OCI-LY7 (cell line): Measurements from ENCODE around the gene SDHAF2.

ENCODE experiments used
- EZH2phosphoT487 ChIP-seq: fragments of 200-600 bp; sonication (generic); IDR thresholded peaks from 2 replicates; pipeline ENCODE4 v1.6.1; 2018; ENCODE audit warnings: low read depth, borderline replicate concordance, mild to moderate bottlenecking, mixed run types, antibody characterized with exemption, low read length, moderate library complexity, mixed read lengths
- TF ChIP-seq, protein P1 (sequence below): fragments of 200-600 bp; sonication (generic); conservative IDR thresholded peaks from 2 replicates; pipeline ENCODE4 v1.5.1; 2014; ENCODE audit warnings: mild to moderate bottlenecking, antibody characterized with exemption, low read length, moderate library complexity, mixed read lengths

GRCh38 chr11:61474013-61474643 lies 44.2 kb downstream of the SDHAF2 start:
- TF ChIP-seq, protein P1, sequence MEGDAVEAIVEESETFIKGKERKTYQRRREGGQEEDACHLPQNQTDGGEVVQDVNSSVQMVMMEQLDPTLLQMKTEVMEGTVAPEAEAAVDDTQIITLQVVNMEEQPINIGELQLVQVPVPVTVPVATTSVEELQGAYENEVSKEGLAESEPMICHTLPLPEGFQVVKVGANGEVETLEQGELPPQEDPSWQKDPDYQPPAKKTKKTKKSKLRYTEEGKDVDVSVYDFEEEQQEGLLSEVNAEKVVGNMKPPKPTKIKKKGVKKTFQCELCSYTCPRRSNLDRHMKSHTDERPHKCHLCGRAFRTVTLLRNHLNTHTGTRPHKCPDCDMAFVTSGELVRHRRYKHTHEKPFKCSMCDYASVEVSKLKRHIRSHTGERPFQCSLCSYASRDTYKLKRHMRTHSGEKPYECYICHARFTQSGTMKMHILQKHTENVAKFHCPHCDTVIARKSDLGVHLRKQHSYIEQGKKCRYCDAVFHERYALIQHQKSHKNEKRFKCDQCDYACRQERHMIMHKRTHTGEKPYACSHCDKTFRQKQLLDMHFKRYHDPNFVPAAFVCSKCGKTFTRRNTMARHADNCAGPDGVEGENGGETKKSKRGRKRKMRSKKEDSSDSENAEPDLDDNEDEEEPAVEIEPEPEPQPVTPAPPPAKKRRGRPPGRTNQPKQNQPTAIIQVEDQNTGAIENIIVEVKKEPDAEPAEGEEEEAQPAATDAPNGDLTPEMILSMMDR, result no peak
- no peak for TF ChIP-seq EZH2phosphoT487
